H9 (cell line): ENCODE measurements around the gene AGL. TPM values are rescaled to one million over a fixed set of nuclear protein-coding genes. Genes with fewer than 3 reads are reported as not detected.

Experiments used
- DNase-seq: peaks from one replicate; pipeline ENCODE4 v3.0.0-alpha.2; 2017
- H2AFZ ChIP-seq: one replicate; pipeline ENCODE4 v1.6.1; 2013; ENCODE audit warnings: mild to moderate bottlenecking, low read length, control low read depth, moderate library complexity
- H2AK5ac ChIP-seq: 2 replicates; pipeline ENCODE4 v1.6.1; 2013; ENCODE audit warnings: low read length, control low read depth, mixed read lengths; ENCODE audit not compliant: insufficient read length
- H2BK120ac ChIP-seq: one replicate; pipeline ENCODE4 v1.6.1; 2013; ENCODE audit warnings: low read depth, mild to moderate bottlenecking, low read length, control low read depth, inconsistent platforms; ENCODE audit not compliant: poor library complexity, severe bottlenecking
- H2BK12ac ChIP-seq: 2 replicates; pipeline ENCODE4 v1.6.1; 2013; ENCODE audit warnings: low read length, control low read depth, mixed read lengths, low read depth; ENCODE audit not compliant: insufficient read length
- H2BK15ac ChIP-seq: 2 replicates; pipeline ENCODE4 v1.6.1; 2013; ENCODE audit warnings: low read depth, low read length, control low read depth
- H2BK20ac ChIP-seq: one replicate; pipeline ENCODE4 v1.6.1; 2013; ENCODE audit warnings: low read depth, mild to moderate bottlenecking, low read length, control low read depth, inconsistent platforms; ENCODE audit not compliant: poor library complexity, severe bottlenecking
- H2BK5ac ChIP-seq: 2 replicates; pipeline ENCODE4 v1.6.1; 2013; ENCODE audit warnings: low read length, control low read depth, mixed read lengths; ENCODE audit not compliant: insufficient read length
- H3K14ac ChIP-seq: 2 replicates; pipeline ENCODE4 v1.6.1; 2013; ENCODE audit warnings: low read length, control low read depth; ENCODE audit not compliant: insufficient read depth
- H3K18ac ChIP-seq: 2 replicates; pipeline ENCODE4 v1.6.1; 2013; ENCODE audit warnings: low read depth, mild to moderate bottlenecking, mixed read lengths, low read length, control low read depth; ENCODE audit not compliant: insufficient read length
- H3K23ac ChIP-seq: 2 replicates; pipeline ENCODE4 v1.6.1; 2013; ENCODE audit warnings: low read length, control low read depth, mixed read lengths, low read depth; ENCODE audit not compliant: insufficient read length
- H3K23me2 ChIP-seq: 2 replicates; pipeline ENCODE4 v1.6.1; 2013; ENCODE audit warnings: low read depth, mild to moderate bottlenecking, mixed read lengths, low read length, control low read depth; ENCODE audit not compliant: insufficient read length, poor library complexity, severe bottlenecking
- H3K27ac ChIP-seq: 2 replicates; pipeline ENCODE4 v1.5.1; 2013; ENCODE audit warnings: low read length, control low read depth, mixed read lengths, low read depth; ENCODE audit not compliant: insufficient read length
- H3K27me3 ChIP-seq: 2 replicates; pipeline ENCODE4 v1.6.1; 2013; ENCODE audit warnings: low read length, control low read depth, inconsistent platforms; ENCODE audit not compliant: insufficient read depth
- H3K4ac ChIP-seq: 2 replicates; pipeline ENCODE4 v1.6.1; 2013; ENCODE audit warnings: low read depth, mild to moderate bottlenecking, control low read depth, inconsistent platforms, low read length, moderate library complexity
- H3K4me1 ChIP-seq: 2 replicates; pipeline ENCODE4 v1.6.1; 2013; ENCODE audit warnings: low read length, control low read depth, inconsistent platforms; ENCODE audit not compliant: insufficient read depth
- H3K4me2 ChIP-seq: 2 replicates; pipeline ENCODE4 v1.6.1; 2013; ENCODE audit warnings: low read length, control low read depth, mixed read lengths; ENCODE audit not compliant: insufficient read length, insufficient read depth
- H3K56ac ChIP-seq: 2 replicates; pipeline ENCODE4 v1.6.1; 2013; ENCODE audit warnings: low read depth, mild to moderate bottlenecking, mixed read lengths, low read length, control low read depth; ENCODE audit not compliant: insufficient read length
- H3K79me1 ChIP-seq: 2 replicates; pipeline ENCODE4 v1.6.1; 2013; ENCODE audit warnings: low read depth, mild to moderate bottlenecking, moderate library complexity, low read length, control low read depth, inconsistent platforms; ENCODE audit not compliant: insufficient read depth, poor library complexity, severe bottlenecking
- H3K79me2 ChIP-seq: 2 replicates; pipeline ENCODE4 v1.6.1; 2013; ENCODE audit warnings: low read length, control low read depth, inconsistent platforms; ENCODE audit not compliant: insufficient read depth
- H3K9ac ChIP-seq: 2 replicates; pipeline ENCODE4 v1.6.1; 2013; ENCODE audit warnings: low read length, control low read depth, mixed read lengths; ENCODE audit not compliant: insufficient read length; ENCODE audit errors: extremely low read depth
- H3K9me3 ChIP-seq: one replicate; pipeline ENCODE4 v1.6.1; 2013; ENCODE audit warnings: low read depth, low read length, inconsistent platforms; ENCODE audit not compliant: control insufficient read depth
- H3T11ph ChIP-seq: one replicate; pipeline ENCODE4 v1.6.1; 2013; ENCODE audit warnings: mild to moderate bottlenecking, low read length, control low read depth, inconsistent platforms
- H4K20me1 ChIP-seq: one replicate; pipeline ENCODE4 v1.6.1; 2013; ENCODE audit not compliant: control insufficient read depth, insufficient read length, insufficient read depth
- H4K5ac ChIP-seq: 2 replicates; pipeline ENCODE4 v1.6.1; 2013; ENCODE audit warnings: low read depth, mild to moderate bottlenecking, mixed read lengths, low read length, control low read depth; ENCODE audit not compliant: insufficient read length
- H4K8ac ChIP-seq: replicated peaks from 2 replicates; pipeline ENCODE4 v1.6.1; 2013; ENCODE audit warnings: low read length, control low read depth, mixed read lengths, low read depth; ENCODE audit not compliant: insufficient read length
- H4K91ac ChIP-seq: 2 replicates; pipeline ENCODE4 v1.6.1; 2013; ENCODE audit warnings: low read depth, mild to moderate bottlenecking, moderate library complexity, mixed read lengths, low read length, control low read depth; ENCODE audit not compliant: insufficient read length
- H3K27ac Mint-ChIP-seq, 3 experiments: 2 replicates in 2 of 3; 3 replicates in 1 of 3; pipeline ENCODE4 v1.8.0; 2020 to 2021; ENCODE audit warnings: mixed read lengths in 3 of 3, mild to moderate bottlenecking in 1 of 3, moderate library complexity in 1 of 3
- H3K27me3 Mint-ChIP-seq: 2 replicates; pipeline ENCODE4 v1.8.0; 2021; ENCODE audit warnings: low read depth, mild to moderate bottlenecking, moderate library complexity, mixed read lengths
- H3K36me3 Mint-ChIP-seq, 3 experiments: 2 replicates in 2 of 3; 3 replicates in 1 of 3; pipeline ENCODE4 v1.8.0; 2020 to 2021; ENCODE audit warnings: low read depth in 3 of 3, mixed read lengths in 3 of 3; ENCODE audit not compliant: insufficient read depth in 1 of 3
- H3K4me1 Mint-ChIP-seq, 2 experiments: 2 replicates each; pipeline ENCODE4 v1.8.0; 2020; ENCODE audit warnings: mixed read lengths in 2 of 2
- H3K4me3 Mint-ChIP-seq, 2 experiments: 2 replicates in 1 of 2; 3 replicates in 1 of 2; pipeline ENCODE4 v1.8.0; 2020 to 2021; ENCODE audit warnings: mild to moderate bottlenecking in 2 of 2, mixed read lengths in 2 of 2, moderate library complexity in 1 of 2
- H3K9me3 Mint-ChIP-seq, 2 experiments: 2 replicates in 1 of 2; 3 replicates in 1 of 2; pipeline ENCODE4 v1.8.0; 2020; ENCODE audit warnings: mild to moderate bottlenecking in 2 of 2, mixed read lengths in 2 of 2, moderate library complexity in 1 of 2
- WGBS: extraction: QIAGEN DNeasy Blood & Tissue Kit; methylation state at CpG from one replicate; pipeline ENCODE4 v1.1.7; 2013; ENCODE audit warnings: missing lambda C conversion rate, low lambda C conversion rate, mixed read lengths; ENCODE audit not compliant: insufficient read length; ENCODE audit errors: extremely low coverage; 5-methylcytosine and 5-hydroxymethylcytosine counted together
- total RNA-seq: library from RNA; stranded (reverse); gene quantifications from 2 replicates; pipeline ENCODE4 v1.2.1, GENCODE V29; 2021
- TF ChIP-seq, protein P1 (sequence below): fragments of 200-600 bp; sonication (generic); conservative IDR thresholded peaks from 3 replicates; pipeline ENCODE4 v1.8.0; 2021; ENCODE audit warnings: antibody characterized with exemption, mild to moderate bottlenecking

The AGL gene
- total RNA-seq, 1 experiment from 2014 or later: 24.0 TPM

DNA sequence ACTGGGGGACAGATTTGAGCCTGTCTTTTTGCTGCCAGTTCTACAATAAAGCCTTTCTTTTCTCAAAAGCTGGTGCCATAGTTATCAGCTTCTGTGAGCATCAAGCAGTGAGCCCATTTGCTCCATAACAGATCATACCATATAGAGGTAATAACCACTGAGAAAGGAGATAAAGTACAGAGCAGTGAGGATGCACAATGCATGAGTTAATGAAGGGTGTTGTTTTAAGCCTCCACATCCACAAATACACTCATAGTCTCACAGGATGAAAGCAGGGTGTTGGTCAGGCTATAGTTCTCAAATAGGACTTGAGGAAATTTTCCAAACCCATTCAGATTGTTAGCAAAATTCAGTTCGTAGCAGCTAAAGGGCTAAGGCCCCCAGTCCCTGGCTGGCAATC lies 94.0 kb downstream of the AGL start:
- Mint-ChIP-seq H3K36me3 (no peaks in the 10 kb centered on the region), H3K27ac (no peak overlapping the region), H3K9me3 (no peaks in the 10 kb centered on the region), H3K4me3 (no peak overlapping the region), H3K4me1 (peaks cover 3 to 4% of the 10 kb centered on the region in 2 experiments; a peak in 1 of 4 replicates), H3K27me3 (no peaks in the 10 kb centered on the region; the same call in none of the 2 replicates)
- H3K79me2 ChIP-seq: no peaks in the 10 kb centered on the region
- no peak overlapping the region for H3K27ac ChIP-seq
- no peak overlapping the region for H2BK120ac ChIP-seq
- H2AFZ ChIP-seq: no peak overlapping the region
- H3K4me1 ChIP-seq: no peaks in the 10 kb centered on the region
- no peak overlapping the region for H3K14ac ChIP-seq
- no peak overlapping the region for H4K5ac ChIP-seq
- H3K27me3 ChIP-seq: no peaks in the 10 kb centered on the region
- no peaks in the 10 kb centered on the region for H3K9me3 ChIP-seq
- no peak overlapping the region for H2AK5ac ChIP-seq
- H3K23ac ChIP-seq: no peak overlapping the region
- H3K79me1 ChIP-seq: no peaks in the 10 kb centered on the region
- no peak overlapping the region for H4K8ac ChIP-seq
- H2BK5ac ChIP-seq: no peak overlapping the region
- no CpG with 5 or more reads among the region's 1 CpG for WGBS
- no peak overlapping the region for H3K56ac ChIP-seq
- no peak overlapping the region for H2BK15ac ChIP-seq
- no peak overlapping the region for H3K18ac ChIP-seq
- no peak overlapping the region for H2BK12ac ChIP-seq
- DNase-seq: no peak
- H3K9ac ChIP-seq: no peak overlapping the region
- no peak overlapping the region for H2BK20ac ChIP-seq
- H3K4ac ChIP-seq: no peak overlapping the region
- H3T11ph ChIP-seq: no peak overlapping the region
- H4K20me1 ChIP-seq: no peaks in the 10 kb centered on the region
- TF ChIP-seq, protein P1, sequence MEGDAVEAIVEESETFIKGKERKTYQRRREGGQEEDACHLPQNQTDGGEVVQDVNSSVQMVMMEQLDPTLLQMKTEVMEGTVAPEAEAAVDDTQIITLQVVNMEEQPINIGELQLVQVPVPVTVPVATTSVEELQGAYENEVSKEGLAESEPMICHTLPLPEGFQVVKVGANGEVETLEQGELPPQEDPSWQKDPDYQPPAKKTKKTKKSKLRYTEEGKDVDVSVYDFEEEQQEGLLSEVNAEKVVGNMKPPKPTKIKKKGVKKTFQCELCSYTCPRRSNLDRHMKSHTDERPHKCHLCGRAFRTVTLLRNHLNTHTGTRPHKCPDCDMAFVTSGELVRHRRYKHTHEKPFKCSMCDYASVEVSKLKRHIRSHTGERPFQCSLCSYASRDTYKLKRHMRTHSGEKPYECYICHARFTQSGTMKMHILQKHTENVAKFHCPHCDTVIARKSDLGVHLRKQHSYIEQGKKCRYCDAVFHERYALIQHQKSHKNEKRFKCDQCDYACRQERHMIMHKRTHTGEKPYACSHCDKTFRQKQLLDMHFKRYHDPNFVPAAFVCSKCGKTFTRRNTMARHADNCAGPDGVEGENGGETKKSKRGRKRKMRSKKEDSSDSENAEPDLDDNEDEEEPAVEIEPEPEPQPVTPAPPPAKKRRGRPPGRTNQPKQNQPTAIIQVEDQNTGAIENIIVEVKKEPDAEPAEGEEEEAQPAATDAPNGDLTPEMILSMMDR: no peak
- no peak overlapping the region for H3K4me2 ChIP-seq
- no peak overlapping the region for H4K91ac ChIP-seq
- no peaks in the 10 kb centered on the region for H3K23me2 ChIP-seq
